ENCODE data around the gene UBASH3B. TPM values are rescaled to one million over a fixed set of nuclear protein-coding genes. Genes with fewer than 3 reads are reported as not detected.

The UBASH3B gene
- total RNA-seq, 1 experiment from 2014 or later: 8.0 TPM

GRCh38 chr11:122701143-122701542 lies 45.6 kb downstream of the UBASH3B start:
- Histone ChIP-seq H3K4me2 (ENCODE audit: insufficient read depth, insufficient read length, low read length) (no peak overlapping the region), H2AFZ (ENCODE audit: low read length) (no peak overlapping the region), H3K9me3 (ENCODE audit: control insufficient read depth, low read depth, low read length) (no peaks in the 10 kb centered on the region), H2BK20ac (ENCODE audit: low read depth, low read length, poor library complexity, severe bottlenecking) (no peak overlapping the region), H3K23ac (ENCODE audit: insufficient read length, low read depth, low read length) (no peak overlapping the region), H2BK5ac (ENCODE audit: insufficient read length, low read length) (no peak overlapping the region), H3K79me2 (ENCODE audit: insufficient read depth, low read length) (no peaks in the 10 kb centered on the region), H3K18ac (ENCODE audit: insufficient read length, low read depth, low read length) (no peak overlapping the region), H2AK5ac (ENCODE audit: insufficient read length, low read length) (no peak overlapping the region), H2BK12ac (ENCODE audit: insufficient read length, low read depth, low read length) (no peak overlapping the region), H3K9ac (ENCODE audit: extremely low read depth, insufficient read length, low read length) (no peak overlapping the region), H4K20me1 (ENCODE audit: control insufficient read depth, insufficient read depth, insufficient read length) (no peaks in the 10 kb centered on the region), H3K4me1 (ENCODE audit: insufficient read depth, low read length) (no peaks in the 10 kb centered on the region), H3K14ac (ENCODE audit: insufficient read depth, low read length) (no peak overlapping the region), H3K4ac (ENCODE audit: low read depth, low read length) (no peak overlapping the region), H3K27me3 (ENCODE audit: insufficient read depth, low read length) (no peaks in the 10 kb centered on the region), H3K23me2 (ENCODE audit: insufficient read length, low read depth, low read length, poor library complexity, severe bottlenecking) (no peaks in the 10 kb centered on the region), H4K91ac (ENCODE audit: insufficient read length, low read depth, low read length) (no peak overlapping the region), H3K27ac (ENCODE audit: insufficient read length, low read depth, low read length) (no peak overlapping the region), H4K5ac (ENCODE audit: insufficient read length, low read depth, low read length) (no peak overlapping the region), H3K56ac (ENCODE audit: insufficient read length, low read depth, low read length) (no peak overlapping the region), H2BK120ac (ENCODE audit: low read depth, low read length, poor library complexity, severe bottlenecking) (no peak overlapping the region), H3T11ph (ENCODE audit: low read length) (no peak overlapping the region), H4K8ac (replicated peaks; ENCODE audit: insufficient read length, low read depth, low read length) (no peak overlapping the region), H2BK15ac (ENCODE audit: low read depth, low read length) (no peak overlapping the region), H3K79me1 (ENCODE audit: insufficient read depth, low read depth, low read length, poor library complexity, severe bottlenecking) (no peaks in the 10 kb centered on the region)
- Mint-ChIP-seq H3K27ac (no peak overlapping the region), H3K9me3 (no peaks in the 10 kb centered on the region; a peak in 1 of 5 replicates), H3K36me3 (ENCODE audit: insufficient read depth in 1 of 3, low read depth in 3 of 3) (no peaks in the 10 kb centered on the region), H3K27me3 (ENCODE audit: low read depth) (no peaks in the 10 kb centered on the region; the same call in 1 of the 2 replicates), H3K4me1 (no peaks in the 10 kb centered on the region), H3K4me3 (no peak overlapping the region)
- no CpG with 5 or more reads among the region's 4 CpGs for WGBS (ENCODE audit: extremely low coverage, insufficient read length, low lambda C conversion rate)
- TF ChIP-seq, protein P1, sequence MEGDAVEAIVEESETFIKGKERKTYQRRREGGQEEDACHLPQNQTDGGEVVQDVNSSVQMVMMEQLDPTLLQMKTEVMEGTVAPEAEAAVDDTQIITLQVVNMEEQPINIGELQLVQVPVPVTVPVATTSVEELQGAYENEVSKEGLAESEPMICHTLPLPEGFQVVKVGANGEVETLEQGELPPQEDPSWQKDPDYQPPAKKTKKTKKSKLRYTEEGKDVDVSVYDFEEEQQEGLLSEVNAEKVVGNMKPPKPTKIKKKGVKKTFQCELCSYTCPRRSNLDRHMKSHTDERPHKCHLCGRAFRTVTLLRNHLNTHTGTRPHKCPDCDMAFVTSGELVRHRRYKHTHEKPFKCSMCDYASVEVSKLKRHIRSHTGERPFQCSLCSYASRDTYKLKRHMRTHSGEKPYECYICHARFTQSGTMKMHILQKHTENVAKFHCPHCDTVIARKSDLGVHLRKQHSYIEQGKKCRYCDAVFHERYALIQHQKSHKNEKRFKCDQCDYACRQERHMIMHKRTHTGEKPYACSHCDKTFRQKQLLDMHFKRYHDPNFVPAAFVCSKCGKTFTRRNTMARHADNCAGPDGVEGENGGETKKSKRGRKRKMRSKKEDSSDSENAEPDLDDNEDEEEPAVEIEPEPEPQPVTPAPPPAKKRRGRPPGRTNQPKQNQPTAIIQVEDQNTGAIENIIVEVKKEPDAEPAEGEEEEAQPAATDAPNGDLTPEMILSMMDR (conservative IDR thresholded peaks at IDR 0.05): no peak
- DNase-seq: no peak
